AG04449 (cell line): ENCODE results near the gene CCDC80.

Experiments used
- CTCF ChIA-PET: fragments of 350-600 bp; formaldehyde crosslinking; extraction: SDS; loops from one replicate; lab custom pipeline; 2021; ENCODE audit warnings: antibody characterized with exemption; lab: Yijun Ruan, JAX
- POLR2A ChIA-PET: fragments of 400-600, 350-600 bp; formaldehyde crosslinking; extraction: SDS; loops from one replicate; lab custom pipeline; 2020; ENCODE audit warnings: antibody characterized with exemption, inconsistent platforms; lab: Yijun Ruan, JAX
- DNase-seq: peaks from one replicate; pipeline ENCODE4 v3.0.0-alpha.2; 2010; ENCODE audit warnings: low read depth, low spot score
- H3K4me3 ChIP-seq: 2 replicates; pipeline ENCODE4 v1.5.1; 2011; ENCODE audit warnings: low read depth, mild to moderate bottlenecking, control low read depth, low read length
- TF ChIP-seq, protein P1 (sequence below): IDR thresholded peaks from one replicate; pipeline ENCODE4 v1.5.1; 2011; ENCODE audit warnings: mild to moderate bottlenecking, moderate library complexity, low read length, control low read depth, inconsistent platforms; ENCODE audit not compliant: insufficient read depth; ENCODE audit errors: missing control alignments

The CCDC80 gene

GRCh38 chr3:112649478-112649735 lies 8.5 kb upstream of the CCDC80 start:
- POLR2A ChIA-PET: interaction anchor here (0.7 to 2.9 kb wide), 7 partner anchors 8 to 137 kb away, joined by 3 to 10 read pairs (median 3); no protein-coding TSS in a partner anchor
- peak; percentile 99 for DNase-seq

GRCh38 chr3:112647122-112647521 lies 6.2 kb upstream of the CCDC80 start:
- ChIA-PET CTCF (interaction anchor here (0.9 to 9.4 kb wide), 7 partner anchors 11 to 333 kb away, joined by 3 to 223 read pairs (median 9); no protein-coding TSS in a partner anchor), POLR2A (interaction anchor here (0.6 to 1.4 kb wide), 4 partner anchors 12 to 167 kb away, joined by 3 to 5 read pairs (median 3); no protein-coding TSS in a partner anchor)
- TF ChIP-seq, protein P1, sequence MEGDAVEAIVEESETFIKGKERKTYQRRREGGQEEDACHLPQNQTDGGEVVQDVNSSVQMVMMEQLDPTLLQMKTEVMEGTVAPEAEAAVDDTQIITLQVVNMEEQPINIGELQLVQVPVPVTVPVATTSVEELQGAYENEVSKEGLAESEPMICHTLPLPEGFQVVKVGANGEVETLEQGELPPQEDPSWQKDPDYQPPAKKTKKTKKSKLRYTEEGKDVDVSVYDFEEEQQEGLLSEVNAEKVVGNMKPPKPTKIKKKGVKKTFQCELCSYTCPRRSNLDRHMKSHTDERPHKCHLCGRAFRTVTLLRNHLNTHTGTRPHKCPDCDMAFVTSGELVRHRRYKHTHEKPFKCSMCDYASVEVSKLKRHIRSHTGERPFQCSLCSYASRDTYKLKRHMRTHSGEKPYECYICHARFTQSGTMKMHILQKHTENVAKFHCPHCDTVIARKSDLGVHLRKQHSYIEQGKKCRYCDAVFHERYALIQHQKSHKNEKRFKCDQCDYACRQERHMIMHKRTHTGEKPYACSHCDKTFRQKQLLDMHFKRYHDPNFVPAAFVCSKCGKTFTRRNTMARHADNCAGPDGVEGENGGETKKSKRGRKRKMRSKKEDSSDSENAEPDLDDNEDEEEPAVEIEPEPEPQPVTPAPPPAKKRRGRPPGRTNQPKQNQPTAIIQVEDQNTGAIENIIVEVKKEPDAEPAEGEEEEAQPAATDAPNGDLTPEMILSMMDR: no peak
- no peak overlapping the region for H3K4me3 ChIP-seq
- DNase-seq: peak; percentile 86

More at GRCh38 chr3:112649478-112649735, 8.5 kb upstream of the CCDC80 start:
- TF ChIP-seq, protein P1: no peak
- no peak overlapping the region for H3K4me3 ChIP-seq
- CTCF ChIA-PET: interaction anchor here (0.9 to 5.3 kb wide), 4 partner anchors 8 to 165 kb away, joined by 3 to 28 read pairs (median 6); no protein-coding TSS in a partner anchor

GRCh38 chr3:112646623-112647022 lies 5.7 kb upstream of the CCDC80 start:
- no peak overlapping the region for H3K4me3 ChIP-seq
- TF ChIP-seq, protein P1: no peak
- no peak for DNase-seq
- ChIA-PET CTCF (interaction anchor here (1.1 to 9.4 kb wide), 6 partner anchors 10 to 374 kb away, joined by 3 to 223 read pairs (median 14); no protein-coding TSS in a partner anchor), POLR2A (no interaction called here)

DNA sequence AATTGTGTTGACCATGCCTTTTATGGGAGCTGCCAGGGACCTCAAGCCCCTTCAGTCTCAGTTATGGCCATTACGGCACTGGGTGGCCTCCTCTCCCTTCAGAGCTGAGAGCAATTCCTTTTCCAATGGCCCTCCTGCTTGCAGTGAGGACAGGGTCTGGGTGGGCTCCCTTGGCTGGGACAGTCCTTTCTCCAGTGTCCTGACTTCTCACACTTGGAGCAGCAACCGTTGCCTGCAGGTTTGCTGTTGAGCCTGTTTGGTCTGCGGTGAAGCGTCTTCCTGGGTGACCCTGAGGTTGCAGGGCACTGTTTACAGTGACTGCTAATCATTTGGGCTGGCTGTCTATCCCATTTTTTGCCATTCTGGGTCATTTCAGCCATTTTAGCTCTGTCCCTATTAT lies 3.5 kb upstream of the CCDC80 start:
- TF ChIP-seq, protein P1: no peak
- H3K4me3 ChIP-seq: no peak overlapping the region
- POLR2A ChIA-PET: no interaction called here
- DNase-seq: no peak
- CTCF ChIA-PET: interaction anchor here (0.8 to 9.4 kb wide), 17 partner anchors 8 to 347 kb away, joined by 3 to 223 read pairs (median 12); partner anchors contain the start of gene GTPBP8

DNA sequence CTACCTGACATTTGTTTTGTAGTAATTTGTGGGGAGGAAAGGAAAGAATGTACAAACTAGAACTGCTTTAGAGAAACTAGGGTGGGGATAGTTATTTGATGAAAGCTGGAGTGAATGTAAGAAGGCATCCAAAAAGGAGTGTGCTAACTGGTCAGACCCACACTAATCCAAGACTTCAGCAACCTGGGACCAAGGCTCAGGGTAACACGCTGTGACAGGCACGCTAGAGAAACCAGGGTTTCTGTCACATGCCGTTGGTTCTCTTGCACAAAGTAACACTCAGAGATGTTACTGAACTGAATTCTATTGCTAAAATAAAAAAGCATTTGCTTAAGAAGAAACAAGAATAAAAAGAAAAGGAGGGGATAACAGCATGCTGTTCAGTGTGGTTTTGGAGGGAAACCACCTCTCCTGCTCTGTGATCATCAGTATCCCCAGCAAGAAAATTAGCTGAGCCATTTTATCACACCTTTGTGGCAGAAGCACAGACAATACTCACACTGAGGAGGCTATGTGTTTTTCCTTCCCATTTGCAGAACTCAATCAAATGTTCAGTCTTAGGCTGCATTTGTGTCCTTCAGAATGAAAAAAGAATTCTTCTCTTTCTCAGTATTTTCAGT lies 2.8 kb upstream of the CCDC80 start:
- TF ChIP-seq, protein P1: no peak
- no peak overlapping the region for H3K4me3 ChIP-seq
- no peak for DNase-seq
- POLR2A ChIA-PET: interaction anchor here (1.4 to 3.1 kb wide), 3 partner anchors 39 to 171 kb away, joined by 7 to 31 read pairs (median 8); no protein-coding TSS in a partner anchor
- CTCF ChIA-PET: interaction anchor here (0.6 to 9.4 kb wide), 39 partner anchors 8 to 392 kb away, joined by 3 to 223 read pairs (median 6); partner anchors contain the start of gene GTPBP8

- H3K4me3 ChIP-seq: no peak overlapping the region
- TF ChIP-seq, protein P1: peak; percentile 82
- POLR2A ChIA-PET: interaction anchor here (0.6 to 3.1 kb wide), 7 partner anchors 9 to 171 kb away, joined by 3 to 31 read pairs (median 7); no protein-coding TSS in a partner anchor
- peak; percentile 67 for DNase-seq
- CTCF ChIA-PET: interaction anchor here (0.6 to 9.4 kb wide), 64 partner anchors 8 to 985 kb away, joined by 3 to 223 read pairs (median 5); partner anchors contain the start of genes CD200R1 and GTPBP8
These were observed 2.1 kb upstream of the CCDC80 start for GRCh38 chr3:112642912-112643506.
